Stimulated activated CD4-positive, alpha-beta T cell treated with anti-CD3 and anti-CD28 coated beads, Interleukin-12 subunit alpha, Interleukin-12 subunit beta, amount 100 ng/mL, for 4 hours (primary cell): Measurements from ENCODE around the gene UROC1.

Experiments used
- DNase-seq: peaks from one replicate; pipeline ENCODE4 v3.0.0-alpha.2; 2020

The UROC1 gene

DNA sequence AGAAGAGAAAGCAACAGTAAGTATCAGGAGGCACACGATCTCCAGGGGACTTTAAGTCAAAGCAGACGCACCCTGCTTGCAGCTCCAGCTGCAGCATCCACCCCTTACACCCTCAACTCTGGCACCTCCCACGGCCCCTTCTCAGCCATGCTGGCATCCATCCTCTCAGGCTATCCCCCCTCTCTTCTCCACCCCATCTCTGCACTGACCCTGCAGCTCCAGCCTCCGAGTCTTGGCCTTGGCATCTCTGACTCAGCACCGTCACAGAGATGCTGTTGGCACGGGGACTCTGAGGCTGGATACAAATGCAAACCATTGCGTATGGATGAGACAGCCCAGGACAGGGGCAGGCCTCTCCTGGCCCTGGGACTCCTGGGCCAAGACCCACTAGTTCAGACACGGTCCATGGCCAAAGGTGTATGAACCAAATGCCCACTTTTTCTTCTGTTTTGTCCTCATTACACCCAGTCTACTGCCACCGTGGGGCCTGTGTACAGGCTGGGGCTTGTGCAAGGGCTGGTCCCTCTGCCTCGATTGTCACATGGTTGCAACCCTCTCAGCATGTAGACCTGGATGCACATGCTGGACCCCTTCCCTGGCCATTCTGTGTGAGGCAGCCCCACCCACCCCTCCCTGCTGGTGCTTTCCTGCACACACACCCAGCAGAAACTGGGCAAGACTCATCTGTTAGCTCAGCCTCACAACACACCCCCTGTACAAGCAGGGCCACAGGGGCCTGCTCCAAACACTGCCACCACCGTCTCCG, 23.2 kb downstream of the UROC1 start:
- no peak for DNase-seq

DNA sequence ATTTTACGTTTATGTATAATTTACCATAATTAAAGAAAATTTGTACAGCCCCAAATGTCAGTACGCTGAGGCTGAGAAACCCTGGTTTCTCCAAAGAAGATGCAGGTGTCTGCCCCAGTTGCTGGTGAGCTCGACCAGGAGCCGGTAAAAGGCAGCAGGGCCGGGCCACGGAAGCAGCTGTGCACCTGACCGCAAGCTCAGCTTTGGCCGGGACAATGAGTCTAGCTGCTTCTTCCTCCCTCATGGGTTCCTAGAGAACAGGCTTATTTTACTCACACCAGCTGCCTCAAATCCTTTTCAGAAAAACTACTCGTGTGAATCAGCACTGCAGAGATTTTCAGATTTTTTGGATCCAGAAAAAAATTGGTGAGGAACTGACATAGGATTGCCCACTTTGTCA, 23.8 kb downstream of the UROC1 start:
- no peak for DNase-seq

DNA sequence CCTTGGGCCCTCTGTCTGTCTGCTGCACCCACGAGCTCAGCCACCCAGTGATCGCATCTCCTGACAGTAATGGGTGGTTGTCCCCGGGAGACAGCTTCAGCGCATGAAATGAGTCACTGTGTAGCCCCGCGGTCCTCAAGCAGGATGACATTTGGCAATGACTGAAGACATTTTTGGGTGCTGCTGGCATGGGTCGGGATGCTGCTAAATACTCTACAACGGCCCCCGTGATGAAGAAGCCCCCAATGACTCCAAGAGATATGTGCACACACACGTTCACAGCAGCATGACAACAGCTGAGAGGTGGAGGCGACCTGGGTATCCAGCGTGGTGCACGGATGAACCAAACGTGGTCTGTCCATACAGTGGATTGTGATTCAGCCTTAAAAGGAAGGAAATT, 24.5 kb downstream of the UROC1 start:
- no peak for DNase-seq

DNA sequence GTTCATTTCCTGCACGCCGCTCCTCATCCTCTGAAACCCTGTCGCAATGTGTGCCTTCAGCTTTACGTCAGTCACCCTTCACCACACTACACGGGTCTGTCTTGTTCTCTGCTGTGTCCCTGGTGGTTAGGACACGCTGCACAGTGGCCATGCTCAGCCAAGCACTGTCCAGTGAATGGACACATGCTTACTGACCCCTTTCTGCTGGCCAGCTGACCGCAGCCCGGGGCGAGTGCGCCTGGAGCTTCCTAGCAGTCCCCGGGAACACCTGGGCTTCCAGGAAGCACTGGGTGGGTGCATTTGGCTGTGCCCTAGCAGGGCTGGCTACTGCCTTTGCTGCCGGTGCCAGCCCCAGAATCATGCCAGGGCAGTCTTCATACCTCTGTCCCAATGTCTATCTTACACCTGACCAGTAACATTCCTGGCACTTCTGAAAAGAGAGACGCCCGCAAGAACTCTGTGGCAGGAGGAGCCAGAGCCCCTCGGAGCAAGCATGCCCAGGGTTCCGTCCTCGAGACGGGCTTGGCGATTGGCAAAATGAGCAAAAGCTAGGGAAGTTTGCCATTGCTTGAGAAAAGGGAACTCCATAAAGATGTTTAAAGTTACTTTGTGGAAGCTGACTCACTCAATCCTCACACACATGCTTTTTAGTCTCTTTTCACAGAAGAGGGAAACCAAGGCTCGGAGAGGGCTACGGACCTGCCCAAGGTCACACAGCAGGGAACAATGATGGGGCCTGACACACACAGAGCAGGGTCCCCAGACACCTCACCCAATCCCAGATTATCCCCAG, 26.2 kb downstream of the UROC1 start:
- no peak for DNase-seq

DNA sequence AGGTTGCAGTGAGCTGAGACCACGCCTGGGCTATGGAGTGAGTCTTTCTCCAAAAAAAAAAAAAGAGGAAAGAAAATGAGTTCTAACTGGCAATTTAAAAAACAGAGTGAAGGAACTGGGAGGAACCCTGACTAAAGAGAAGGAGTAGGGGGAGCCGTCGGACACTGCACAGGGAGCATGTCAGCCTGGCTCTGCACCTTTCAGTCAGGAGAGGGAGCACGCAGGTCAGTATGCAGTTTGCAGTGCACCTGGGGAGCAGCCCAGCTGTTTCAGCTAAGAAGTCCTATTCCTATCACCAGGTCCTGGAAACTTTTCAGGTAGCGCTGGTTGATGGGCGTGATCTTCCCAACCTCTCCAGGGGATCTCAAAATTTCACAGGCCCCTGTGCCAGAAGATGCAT, 27.0 kb downstream of the UROC1 start:
- DNase-seq = no peak

DNA sequence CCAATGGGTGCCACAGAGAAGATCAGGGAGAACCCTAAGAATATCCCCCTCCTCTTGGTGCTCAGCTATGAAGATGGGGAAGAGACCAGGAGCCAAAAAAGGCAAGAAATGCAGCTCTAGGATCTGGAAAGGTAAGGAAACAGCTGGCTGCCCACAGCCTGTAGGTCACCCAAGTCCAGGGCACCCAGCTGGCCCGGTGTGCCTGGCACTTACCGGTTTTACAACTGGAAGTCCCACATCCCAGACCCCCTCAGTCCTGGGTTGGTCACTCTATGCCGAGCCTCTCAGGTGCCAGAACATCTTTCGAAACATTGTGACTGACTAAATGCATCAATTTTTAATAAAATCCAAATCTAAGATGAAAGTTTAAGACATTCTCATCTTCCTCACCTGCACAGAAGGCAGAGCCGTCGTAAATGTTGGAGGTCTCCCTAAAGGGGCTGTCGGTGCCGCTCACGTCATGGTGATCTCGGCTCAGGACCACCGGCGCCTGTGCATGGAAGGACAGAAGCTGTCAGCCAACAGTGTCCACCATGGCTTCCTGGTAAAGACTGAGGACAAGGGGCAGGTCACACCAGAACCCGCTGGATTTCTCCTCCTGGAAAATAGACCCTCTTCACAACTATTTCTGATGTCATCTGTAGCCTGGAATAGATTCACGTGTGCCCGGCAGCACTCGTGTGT, 28.5 kb downstream of the UROC1 start:
- DNase-seq = no peak

DNA sequence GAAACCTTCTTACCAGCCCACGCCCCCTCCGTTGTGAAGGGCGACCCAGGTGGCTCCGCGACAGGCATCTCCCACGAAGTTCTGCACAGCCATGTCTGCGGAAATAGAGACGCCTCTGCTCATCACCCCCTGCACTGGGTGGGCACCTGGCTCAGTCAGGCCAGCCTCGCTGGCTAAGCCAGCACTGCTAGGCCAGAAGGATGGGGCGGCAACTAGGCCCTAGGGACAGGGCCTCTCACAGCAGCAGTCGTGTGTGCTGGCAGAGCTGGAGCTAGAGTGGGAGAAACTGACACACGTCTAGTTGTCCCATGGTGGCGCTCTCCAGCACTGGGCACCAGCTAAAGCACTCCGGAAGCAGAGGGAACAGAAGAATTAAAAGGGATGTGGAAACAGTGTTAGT, 29.4 kb downstream of the UROC1 start:
- no peak for DNase-seq

DNA sequence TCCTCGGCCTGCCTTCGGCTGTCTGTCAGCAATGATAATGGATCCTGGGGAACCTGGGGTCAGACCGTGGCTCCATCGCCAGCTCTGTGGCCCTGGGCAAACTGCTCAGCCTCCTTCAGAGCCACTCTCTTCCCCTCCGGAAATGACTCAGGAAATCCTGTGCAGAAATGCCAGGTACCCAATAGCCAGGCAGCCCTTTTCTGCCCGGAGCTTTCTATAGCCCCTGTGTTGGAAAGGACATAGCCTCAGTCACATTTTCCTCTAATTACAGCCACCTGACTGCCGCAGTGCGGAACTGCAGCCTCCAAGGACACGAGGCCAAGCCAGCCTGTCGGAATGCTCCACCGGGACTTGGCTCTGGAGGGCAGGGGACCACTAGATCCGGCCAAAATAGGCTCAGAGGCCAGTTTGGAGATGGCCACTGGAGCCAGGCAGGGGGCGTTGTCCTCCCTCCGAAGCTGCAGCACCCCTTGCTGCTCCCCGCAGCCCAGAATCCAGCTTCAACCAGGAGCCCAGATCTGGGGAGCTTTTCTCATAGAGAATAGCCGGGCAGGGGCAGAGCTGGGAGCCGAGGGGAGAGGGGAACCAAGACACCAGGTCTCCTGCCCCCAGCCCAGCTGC, 30.3 kb downstream of the UROC1 start:
- no peak for DNase-seq

DNA sequence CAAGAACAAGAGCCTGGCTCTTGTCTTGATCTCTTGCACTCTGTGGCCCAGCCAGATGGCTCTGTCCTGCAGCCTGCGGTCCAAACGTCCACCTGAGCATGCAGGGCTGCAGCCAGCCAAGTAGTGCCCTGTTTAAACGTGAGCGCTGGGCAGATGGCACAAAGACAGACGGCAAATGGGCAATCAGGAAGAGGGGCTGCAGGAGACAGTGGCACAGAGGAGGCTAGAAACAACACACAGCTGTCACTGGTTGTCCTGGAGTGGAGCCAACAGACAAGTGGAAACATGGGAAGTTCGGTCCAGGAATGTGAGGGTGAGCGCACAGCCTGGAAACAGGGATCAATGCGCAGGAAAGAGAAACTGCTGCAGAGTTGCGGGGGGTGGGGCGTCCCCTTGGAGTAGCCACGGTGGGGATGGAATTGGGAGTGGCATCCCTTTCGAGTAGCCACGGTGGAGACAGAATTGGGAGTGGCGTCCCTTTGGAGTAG, 31.2 kb downstream of the UROC1 start:
- no peak for DNase-seq

DNA sequence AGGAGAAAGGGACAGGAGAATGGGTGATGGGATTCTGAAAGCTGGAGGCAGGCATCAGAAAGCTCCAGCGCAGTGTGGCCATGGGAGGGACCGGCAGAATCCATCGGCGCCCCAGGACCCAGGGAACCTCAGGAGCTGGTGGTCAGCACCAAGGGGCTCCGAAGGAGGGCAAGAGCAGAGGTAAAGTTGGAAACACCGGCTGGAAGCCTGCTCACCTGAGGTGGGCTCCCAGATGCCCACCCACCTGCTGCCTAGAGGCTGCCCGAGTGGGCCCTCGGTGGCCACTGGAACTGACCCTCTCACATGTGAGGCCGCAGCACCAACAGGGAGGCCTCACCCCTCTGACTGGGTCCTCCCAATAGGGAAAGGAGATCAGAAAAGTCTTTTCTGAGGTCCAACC, 31.6 kb downstream of the UROC1 start:
- no peak for DNase-seq

DNA sequence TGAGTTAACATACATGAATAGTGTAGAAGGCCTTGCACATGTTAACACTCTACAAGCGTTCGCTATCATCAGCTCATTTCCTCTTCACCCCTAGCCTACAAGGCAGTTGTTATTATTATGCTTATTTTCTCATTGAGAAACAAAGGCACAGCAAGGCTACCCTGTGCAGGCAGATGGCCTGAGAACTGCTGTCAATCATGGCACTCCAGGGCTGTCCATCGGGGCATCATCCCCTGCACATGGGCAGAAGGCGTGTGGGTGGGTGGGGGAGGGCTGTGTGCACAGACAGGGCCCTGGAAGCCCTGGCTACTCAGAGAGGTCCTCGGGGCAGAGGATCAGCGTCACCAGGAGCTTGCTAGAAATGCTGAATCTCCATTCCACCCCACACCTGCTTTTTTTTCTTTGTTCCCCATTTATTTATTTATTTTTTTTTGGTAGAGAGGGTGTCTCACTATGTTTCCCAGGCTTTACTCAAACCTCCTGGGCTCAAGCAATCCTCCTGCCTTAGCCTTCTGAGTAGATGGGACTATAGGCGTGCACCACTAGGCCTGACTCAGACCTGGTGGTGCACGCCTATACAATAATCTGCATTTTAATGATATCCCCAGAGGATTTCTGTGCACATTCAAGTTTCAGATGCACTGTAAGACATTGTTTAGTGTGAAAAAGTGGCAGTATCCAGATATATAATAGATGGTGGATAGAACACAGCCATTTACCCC, 32.2 kb downstream of the UROC1 start:
- DNase-seq = no peak

DNA sequence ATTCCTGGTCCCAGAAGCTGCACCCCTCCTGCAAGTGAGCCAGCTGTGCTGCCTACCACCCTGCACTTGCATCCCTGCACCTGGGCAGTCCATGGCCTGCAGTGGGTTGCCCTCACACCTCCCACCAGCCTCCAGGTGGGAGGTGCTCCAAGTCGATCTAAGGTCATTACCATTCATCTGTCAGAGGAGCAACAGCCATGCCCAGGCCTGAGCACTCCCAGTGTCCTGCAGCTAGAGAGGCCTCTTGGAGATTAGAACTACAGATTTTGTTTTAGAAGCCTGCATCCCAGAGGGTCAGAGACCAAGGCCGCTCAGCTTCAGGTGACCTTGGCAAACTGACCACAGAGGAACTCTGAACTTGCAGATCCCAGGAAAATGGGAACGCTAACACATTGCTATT, 32.9 kb downstream of the UROC1 start:
- no peak for DNase-seq

DNA sequence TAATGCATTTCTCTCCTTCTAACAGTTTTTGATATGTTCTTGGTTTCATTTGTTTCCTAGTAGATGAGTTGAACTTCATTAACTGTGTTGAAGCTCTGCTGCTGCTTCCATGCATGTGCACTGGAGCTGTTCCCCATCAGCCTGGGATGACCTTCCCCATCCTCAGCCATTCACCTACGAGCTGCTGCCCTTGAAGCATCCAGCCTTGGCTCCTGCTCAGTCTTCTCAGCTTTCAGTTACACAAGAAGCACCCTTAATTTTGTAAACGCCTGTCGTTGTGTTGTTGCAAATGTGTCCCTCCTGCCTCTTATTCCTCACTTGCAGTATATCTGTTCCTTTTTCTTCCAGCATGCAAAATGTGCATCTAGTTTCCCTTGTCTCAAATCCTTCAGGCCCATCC, 33.4 kb downstream of the UROC1 start:
- DNase-seq = no peak

DNA sequence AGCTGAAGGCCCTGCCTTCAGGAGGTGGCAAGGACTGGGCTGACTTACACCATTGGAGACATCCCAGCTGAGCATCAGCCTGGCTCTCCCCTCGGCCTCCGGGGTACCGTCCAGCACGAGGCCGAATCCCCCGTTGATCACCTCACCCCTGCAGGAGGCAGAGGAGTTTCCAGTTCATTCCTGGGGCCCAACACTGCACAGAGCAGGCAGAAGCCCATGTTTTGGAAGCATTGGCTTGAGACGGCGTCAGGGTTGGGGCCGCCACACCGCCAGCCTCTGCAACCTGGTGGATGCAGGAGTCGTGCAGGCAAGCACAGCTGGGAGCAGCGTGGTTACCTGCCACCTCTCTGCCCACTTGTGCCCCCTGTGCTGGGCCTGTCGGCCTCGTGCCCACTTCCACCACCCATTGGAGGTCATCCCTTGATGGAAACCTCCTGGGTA, 34.2 kb downstream of the UROC1 start:
- no peak for DNase-seq

DNA sequence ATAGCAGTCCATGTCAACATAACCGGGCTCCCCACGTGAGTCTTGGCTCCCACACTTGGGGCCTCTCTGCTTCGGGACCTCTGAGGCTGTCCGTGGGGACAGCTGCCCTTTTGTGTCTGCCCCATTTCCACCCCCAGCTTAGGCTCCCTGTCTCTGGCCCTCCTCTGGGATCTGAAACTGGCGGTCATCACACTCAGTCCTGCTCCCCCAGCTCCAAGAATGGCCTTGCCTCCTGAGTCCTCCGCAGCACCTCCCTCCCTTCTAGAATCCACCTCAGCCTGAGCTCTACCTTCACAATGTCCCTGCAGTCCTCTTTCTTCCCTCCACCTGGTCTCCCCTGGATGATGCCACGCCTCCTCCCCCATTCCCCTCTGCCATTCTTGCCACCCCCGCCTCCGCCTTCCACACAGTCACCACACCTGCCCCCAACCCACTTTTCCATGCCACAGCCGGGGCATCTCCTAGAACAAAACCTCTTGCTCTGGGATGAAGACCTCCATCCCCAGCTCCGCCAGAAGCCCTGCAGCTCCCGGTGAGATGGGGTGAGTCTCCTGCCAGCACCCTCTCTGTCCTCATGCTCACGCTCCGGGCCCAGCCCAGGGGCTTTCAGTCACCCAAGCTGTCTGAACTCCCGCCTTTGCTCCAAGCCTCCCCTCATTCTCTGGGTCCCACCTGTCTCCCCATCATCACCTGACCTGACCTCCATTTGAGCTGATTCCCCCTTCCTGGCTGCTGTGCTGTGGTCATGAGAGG, 34.9 kb downstream of the UROC1 start:
- no peak for DNase-seq

DNA sequence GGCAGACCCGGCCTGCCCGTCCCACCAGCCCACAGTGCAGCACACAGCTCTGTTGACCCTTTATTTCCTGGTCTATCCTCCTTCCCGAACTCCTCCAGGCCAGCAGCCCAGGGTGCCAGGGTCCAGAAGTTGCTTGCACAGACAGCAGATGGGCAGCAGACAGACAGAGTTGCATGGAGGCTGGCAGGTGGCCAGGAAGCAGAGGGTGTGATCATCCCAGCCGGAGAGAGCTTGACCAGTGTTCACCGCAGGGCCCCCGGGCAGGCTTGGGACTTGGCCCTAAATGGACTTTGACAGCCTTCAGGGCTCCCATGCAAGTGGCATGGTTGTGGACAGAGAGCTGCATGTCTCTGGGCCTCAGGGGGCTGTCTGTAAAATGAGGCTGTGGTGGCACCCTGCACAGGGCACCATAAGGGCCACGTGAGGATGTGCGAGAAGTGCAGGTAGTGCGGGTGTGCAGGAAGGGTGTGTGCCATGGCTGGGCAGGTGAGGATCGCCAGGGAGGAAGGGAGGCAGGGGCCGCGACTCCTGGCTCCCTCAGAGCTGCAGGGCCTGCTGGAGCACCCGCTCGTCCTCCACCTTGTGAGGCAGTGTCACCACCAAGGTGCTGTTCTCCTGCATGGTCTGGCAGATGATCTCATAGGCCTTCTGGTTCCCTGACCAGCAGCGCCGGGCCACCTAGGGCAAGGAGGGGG, 35.6 kb downstream of the UROC1 start:
- DNase-seq = no peak

DNA sequence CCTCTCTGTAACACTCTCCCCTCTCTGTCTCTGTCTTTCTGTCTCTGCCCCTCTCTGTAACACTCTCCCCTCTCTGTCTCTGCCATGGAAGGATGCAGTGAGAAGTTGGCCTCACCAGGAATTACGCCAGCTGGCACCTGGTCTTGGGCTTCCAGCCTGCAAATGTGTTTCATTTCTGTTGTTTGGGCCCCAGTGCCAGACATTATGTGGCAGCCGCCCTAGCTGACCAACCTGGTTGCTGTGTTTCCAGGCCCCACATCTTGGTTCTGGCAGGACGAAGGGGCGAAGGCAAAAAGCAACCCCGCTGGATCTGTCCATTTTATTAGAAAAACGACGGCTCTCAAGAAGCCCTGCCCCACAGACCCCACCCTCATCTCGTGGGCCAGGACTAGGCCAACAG, 36.7 kb downstream of the UROC1 start:
- no peak for DNase-seq

DNA sequence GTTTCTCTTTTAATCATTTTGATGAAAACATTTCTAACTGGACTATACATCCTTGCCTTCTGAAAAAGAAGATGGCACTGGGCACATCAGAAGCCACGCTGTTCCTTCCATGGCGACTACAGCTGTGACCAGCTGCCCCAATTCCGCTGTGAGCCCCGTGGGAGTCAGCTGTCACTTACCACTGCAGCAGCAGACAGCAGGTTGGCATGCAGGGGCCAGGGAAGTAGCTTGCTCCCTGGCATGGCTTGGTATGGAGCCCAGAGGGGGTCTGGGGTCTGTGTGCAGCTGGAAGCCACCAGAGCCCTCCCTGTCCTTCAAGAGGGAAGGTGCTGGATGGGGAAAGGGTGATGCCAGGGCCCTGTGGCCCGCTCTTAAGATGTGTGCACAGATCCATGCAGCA, 37.4 kb downstream of the UROC1 start:
- no peak for DNase-seq

DNA sequence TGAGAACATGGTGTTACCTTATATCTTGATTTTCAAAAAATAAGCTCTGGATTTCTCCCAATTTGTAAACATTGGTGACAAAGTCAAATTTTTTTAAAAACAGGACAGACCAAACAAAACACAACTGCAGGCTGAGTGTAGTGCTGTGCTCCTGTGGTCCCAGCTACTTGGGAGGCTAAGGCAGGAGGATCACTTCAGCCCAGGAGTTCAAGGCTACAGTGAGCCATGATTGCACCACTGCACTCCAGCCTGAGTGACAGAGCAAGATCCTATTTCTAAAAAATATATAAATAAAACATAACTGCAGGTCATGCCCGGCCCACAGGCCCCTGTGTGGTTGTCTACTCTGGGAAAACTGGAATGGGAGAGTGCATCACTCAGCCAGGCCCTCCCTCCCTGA, 37.9 kb downstream of the UROC1 start:
- DNase-seq = no peak

DNA sequence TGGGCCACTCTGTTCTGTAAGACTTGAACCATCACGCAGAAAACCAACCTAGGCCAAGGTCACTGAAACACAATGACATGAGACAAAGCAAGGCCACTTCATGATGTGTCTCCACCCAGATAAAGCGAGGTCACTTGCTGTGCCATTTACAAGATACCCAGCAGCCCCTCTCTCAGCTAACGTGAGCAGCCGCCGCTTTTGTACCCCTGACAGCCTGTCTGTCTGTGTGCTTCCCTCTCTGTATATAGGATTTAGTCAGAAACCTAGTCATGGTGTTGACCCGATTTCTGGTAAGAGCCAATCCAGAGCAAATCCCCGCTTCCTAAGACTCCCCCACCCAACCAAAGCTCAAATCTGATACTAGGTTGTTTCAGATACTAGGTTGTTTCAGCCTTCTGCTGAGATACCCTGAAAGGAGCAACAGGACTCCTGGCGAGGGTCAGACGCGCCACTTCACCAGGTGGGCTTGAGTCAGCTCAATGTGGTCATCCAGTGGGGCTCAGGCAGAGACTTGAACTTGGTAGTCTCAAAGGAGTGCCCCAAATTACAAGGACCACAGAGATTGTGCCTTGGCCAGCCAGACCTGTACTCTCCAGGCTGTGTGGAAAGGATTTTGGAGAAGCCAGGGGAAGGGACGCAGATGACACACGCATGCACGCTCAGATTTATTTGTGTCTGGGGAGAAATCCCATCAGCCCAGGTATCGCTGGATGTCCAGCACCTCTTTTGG, 38.8 kb downstream of the UROC1 start:
- DNase-seq = no peak

DNA sequence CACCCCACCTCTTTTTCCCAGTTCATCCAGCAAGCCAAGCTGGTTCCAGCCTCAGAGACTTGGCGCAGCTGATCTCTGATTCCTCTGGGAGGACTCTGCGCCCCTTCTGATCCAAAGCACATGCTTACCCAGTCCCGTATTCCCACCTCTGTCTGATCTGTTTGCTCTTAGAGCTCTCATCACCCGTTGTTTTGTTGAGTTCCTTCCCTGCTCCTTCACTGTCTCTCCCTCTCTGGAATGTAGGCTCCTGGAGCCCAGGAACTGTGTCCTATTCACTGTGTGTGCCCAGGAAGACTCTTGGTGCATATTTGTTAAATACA, 40.6 kb downstream of the UROC1 start:
- DNase-seq = no peak
